HG03095 (cell line): ENCODE data around the gene NRDC.
"Not testable (repeated sequence)": the region's sequence is repeated elsewhere in the genome, so short reads cannot be mapped to it uniquely, and the experiment has no call there.

Experiments
- ATAC-seq: cut with Tn5 transposase; IDR thresholded peaks from one replicate; pipeline ENCODE4 v1.9.1; 2021; ENCODE audit warnings: moderate library complexity; ENCODE audit not compliant: unreplicated experiment

Gene NRDC

GRCh38 chr1:51850420-51851223 lies 27.9 kb downstream of the NRDC start:
- ATAC-seq, result no peak

- ATAC-seq, result no peak
Measured at GRCh38 chr1:51847294-51847920, 31.1 kb downstream of the NRDC start.

GRCh38 chr1:51843948-51844347 lies 34.6 kb downstream of the NRDC start:
- ATAC-seq, result no peak

- no peak for ATAC-seq
Measured at GRCh38 chr1:51842261-51842660, 36.3 kb downstream of the NRDC start.

GRCh38 chr1:51840743-51841461 lies 37.6 kb downstream of the NRDC start:
- no peak for ATAC-seq

- ATAC-seq, result no peak
Measured at GRCh38 chr1:51840182-51840581, 38.3 kb downstream of the NRDC start.

GRCh38 chr1:51839094-51839493 lies 39.4 kb downstream of the NRDC start:
- no peak for ATAC-seq

GRCh38 chr1:51837243-51837642 lies 41.3 kb downstream of the NRDC start:
- ATAC-seq, result no peak

GRCh38 chr1:51833700-51834099 lies 44.8 kb downstream of the NRDC start:
- ATAC-seq, result no peak

GRCh38 chr1:51829058-51829457 lies 49.5 kb downstream of the NRDC start:
- no peak for ATAC-seq

GRCh38 chr1:51819810-51820209 lies 58.7 kb downstream of the NRDC start:
- ATAC-seq, result no peak

- not testable (repeated sequence) for ATAC-seq
Measured at GRCh38 chr1:51819021-51819420, 59.5 kb downstream of the NRDC start.

GRCh38 chr1:51818487-51818886 lies 60.0 kb downstream of the NRDC start:
- no peak for ATAC-seq

GRCh38 chr1:51814513-51814912 lies 64.0 kb downstream of the NRDC start:
- no peak for ATAC-seq

GRCh38 chr1:51799372-51799771 lies 79.2 kb downstream of the NRDC start:
- ATAC-seq, result no peak

GRCh38 chr1:51794868-51795267 lies 83.7 kb downstream of the NRDC start:
- no peak for ATAC-seq

GRCh38 chr1:51794260-51794659 lies 84.3 kb downstream of the NRDC start:
- no peak for ATAC-seq

GRCh38 chr1:51792864-51793263 lies 85.7 kb downstream of the NRDC start:
- ATAC-seq, result no peak

- ATAC-seq, result no peak
Measured at GRCh38 chr1:51791888-51792287, 86.6 kb downstream of the NRDC start.

- ATAC-seq, result no peak
Measured at GRCh38 chr1:51790385-51790784, 88.1 kb downstream of the NRDC start.

GRCh38 chr1:51789342-51789741 lies 89.2 kb downstream of the NRDC start:
- ATAC-seq, result no peak

- ATAC-seq, result no peak
Measured at GRCh38 chr1:51788938-51789337, 89.6 kb downstream of the NRDC start.
